AG09319 (cell line): ENCODE results near the gene TSPO.

Source experiments
- DNase-seq: peaks from one replicate; pipeline ENCODE4 v3.0.0-alpha.2; 2010; ENCODE audit warnings: low read depth; ENCODE audit errors: extremely low read depth
- CTCF ChIP-seq: IDR thresholded peaks from 2 replicates; pipeline ENCODE4 v1.5.1; 2011; ENCODE audit warnings: low read depth, mild to moderate bottlenecking, inconsistent platforms, low read length, moderate library complexity

The TSPO gene

DNA sequence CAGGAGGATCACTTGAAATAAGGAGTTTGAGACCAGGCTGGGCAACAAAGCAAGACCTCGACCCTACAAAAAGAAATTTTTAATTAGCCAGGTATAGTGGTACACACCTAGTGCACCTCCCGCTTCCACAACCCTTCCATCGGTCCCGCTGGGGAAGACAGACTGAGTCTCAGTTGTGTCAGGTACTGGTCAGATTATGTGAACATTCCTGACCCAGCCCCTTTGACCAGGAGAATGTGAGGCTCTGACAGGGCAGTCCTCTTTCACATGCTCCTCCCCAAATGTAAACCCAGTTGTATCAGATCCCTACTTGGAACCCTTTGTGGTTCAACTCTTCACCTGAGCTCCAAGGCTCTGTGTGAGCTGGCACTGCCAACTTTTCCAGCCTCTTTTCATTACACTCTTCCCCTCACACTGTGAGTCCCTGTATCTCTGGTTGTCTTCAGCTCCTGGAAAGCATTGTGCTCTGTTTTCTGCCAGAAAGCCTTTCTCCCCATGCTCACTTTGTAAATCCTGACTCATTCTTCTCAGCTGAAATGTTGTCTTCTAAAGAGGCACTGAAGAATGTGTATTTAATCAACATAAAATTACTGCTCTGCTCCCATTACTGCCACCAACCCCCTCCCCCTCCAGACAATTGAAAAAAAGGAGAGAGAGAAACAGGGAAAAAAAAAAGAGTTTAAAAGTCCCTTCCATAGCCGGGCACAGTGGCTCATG is 37.6 kb downstream of the TSPO start:
- DNase-seq: no peak
- no peak for TF ChIP-seq CTCF

DNA sequence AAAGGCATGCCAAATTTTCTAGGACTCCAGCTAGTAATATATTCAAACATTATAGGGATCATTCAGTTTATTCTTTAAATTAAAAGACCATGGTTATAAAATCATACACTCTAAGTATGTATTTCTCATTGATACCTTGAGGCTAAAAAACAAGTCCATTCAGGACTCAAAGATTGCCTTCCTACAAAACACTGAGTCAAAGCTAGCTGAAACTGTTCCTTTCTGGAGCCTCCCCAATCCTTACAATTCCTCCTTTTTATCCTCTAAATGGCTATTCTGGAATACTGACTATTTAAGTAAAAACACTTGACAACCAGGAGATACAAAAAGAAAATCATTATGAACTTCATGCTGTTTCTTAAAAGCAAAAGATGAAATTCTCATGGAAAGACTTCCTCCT is 40.5 kb downstream of the TSPO start:
- TF ChIP-seq CTCF: no peak
- DNase-seq: no peak

DNA sequence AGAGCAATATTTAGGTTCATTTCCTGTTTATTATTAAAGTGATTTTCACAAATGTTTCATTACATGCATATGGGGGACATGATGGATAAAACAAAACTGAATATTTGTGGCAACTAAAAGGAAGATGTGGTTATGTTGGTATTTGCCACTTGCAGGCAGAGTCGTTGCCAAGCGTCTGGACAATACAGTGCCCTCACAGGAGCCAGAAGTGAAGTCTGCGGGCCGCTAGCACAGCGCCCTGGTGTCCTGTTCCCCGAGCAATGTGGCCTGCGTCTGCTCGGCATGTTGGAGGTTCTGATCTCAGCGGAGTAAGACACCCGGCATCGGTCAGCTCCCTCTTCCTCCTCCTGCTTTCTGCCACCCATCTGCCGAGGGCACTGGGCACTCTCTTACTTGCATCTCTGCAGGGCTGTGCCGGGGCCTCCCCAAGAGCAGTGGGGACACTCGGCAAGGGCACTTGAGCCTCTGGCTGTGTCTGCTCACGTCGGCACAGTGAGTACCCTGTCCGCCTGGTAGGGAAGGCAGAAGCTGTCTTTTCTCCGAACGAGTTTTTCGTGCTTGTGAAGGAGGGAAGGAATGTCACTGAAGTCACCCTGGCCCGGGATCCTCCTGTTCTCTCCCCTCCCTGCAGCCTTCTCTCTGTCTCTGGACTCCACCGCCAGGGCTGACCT is 46.0 kb downstream of the TSPO start:
- no peak for TF ChIP-seq CTCF

GRCh38 chr22:43198126-43198525 is 46.8 kb downstream of the TSPO start:
- no peak for TF ChIP-seq CTCF
- DNase-seq: no peak

More for the DNA sequence above, 46.0 kb downstream of the TSPO start:
- DNase-seq: no peak

GRCh38 chr22:43198936-43199335 is 47.6 kb downstream of the TSPO start:
- no peak for DNase-seq
- no peak for TF ChIP-seq CTCF

DNA sequence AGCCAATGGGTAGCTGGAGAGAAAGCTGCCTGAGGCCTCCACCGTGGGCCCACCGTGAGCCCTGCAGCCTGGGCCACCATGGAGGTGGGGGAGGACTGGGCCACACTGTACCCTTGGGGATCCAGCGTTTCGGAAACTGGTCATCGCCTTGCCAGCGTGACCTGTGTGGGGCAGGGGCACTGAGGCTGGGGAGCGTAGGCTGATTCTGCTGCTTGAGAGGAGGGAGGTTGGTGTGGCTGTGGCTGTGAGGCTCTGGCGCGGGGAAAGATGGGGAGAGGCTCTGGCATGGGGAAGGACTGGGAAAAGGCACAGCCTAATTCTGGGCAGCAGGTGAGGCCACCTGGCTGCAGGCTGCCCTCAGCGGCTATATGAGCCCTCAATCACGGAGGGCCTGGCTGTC is 48.2 kb downstream of the TSPO start:
- no peak for DNase-seq
- no peak for TF ChIP-seq CTCF

DNA sequence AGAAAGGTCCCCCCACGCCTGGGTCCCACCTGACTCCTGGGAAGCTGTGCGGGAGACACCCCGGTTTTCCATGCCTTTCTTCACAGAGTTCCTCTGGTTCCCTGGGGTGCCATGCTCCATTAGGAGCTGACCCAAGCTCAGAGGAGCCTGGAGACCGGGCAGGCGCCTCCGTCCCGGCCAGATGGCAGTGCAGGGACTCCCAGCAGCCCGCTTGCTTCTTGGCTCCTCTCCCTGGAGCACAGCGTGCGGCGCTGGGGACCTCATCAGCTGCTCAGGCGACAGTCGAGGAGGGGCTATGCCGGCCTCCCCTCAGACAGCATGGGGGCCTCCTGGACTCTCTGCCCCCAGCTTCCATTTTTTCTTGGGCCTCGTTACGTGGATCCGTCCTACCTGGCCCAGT is 48.7 kb downstream of the TSPO start:
- no peak for DNase-seq
- no peak for TF ChIP-seq CTCF
